Measurements from ENCODE around the gene APOH. TPM values are rescaled to one million over a fixed set of nuclear protein-coding genes. Genes with fewer than 3 reads are reported as not detected.
A peak's percentile ranks its signal among the peaks of the same experiment; 100 is the strongest.

APOH gene
- total and polyA plus RNA-seq, 2 of the 13 experiments (the other 11 are each of a cell fraction or from before 2014, with no cell fraction given): 4,846 to 5,748 TPM

DNA sequence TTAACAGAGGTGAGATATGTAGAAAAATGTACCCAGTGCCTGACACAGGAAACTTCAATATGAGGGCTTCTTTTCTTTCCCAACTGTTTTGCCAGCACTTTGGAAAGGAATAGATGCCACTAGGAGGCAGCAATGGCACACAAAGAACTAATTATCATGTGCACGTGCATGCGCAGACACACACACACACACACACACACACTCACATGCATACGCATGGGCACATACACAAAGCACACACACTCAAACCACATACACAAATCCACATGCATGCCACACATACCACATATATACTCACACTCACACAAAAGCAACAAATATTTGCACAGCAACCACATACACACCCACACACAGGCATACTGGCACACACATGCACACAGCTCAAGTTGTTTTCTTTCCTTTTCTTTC, 28.5 kb downstream of the APOH start (continued):
- TF ChIP-seq NFYB (CRISPR knock-in tag; IDR thresholded peaks at IDR 0.05) (no peak), NFIC (IDR thresholded peaks at IDR 0.05; ENCODE audit: low read length) (no peak), DMAP1 (CRISPR knock-in tag; IDR thresholded peaks at IDR 0.05) (peak; percentile 54; the same call in 1 of the 2 replicates), ZKSCAN1 (IDR thresholded peaks at IDR 0.05; ENCODE audit: low read length) (no peak), KAT8 (CRISPR knock-in tag; IDR thresholded peaks at IDR 0.05) (peak; percentile 63; the same call in 1 of the 2 replicates), ZNF678 (CRISPR knock-in tag; IDR thresholded peaks at IDR 0.05) (no peak), DR1 (CRISPR knock-in tag; IDR thresholded peaks at IDR 0.05) (no peak), HDAC1 (CRISPR knock-in tag; IDR thresholded peaks at IDR 0.05) (no peak), GRHL1 (CRISPR knock-in tag; conservative IDR thresholded peaks at IDR 0.05) (no peak), GABPB1 (CRISPR knock-in tag; IDR thresholded peaks at IDR 0.05) (no peak), ZNF704 (CRISPR knock-in tag; IDR thresholded peaks at IDR 0.05; ENCODE audit: borderline replicate concordance) (no peak), PAWR (CRISPR knock-in tag; IDR thresholded peaks at IDR 0.05; ENCODE audit: borderline replicate concordance) (no peak), NR0B2 (CRISPR knock-in tag; IDR thresholded peaks at IDR 0.05) (0 out of 2 replicates have a peak, but pooled peaks have one; percentile 34), KAT2B (IDR thresholded peaks at IDR 0.05; ENCODE audit: borderline replicate concordance, low read depth, low read length) (no peak), SALL1 (CRISPR knock-in tag; IDR thresholded peaks at IDR 0.05) (peak; percentile 83)
- TF ChIP-seq, protein P1, sequence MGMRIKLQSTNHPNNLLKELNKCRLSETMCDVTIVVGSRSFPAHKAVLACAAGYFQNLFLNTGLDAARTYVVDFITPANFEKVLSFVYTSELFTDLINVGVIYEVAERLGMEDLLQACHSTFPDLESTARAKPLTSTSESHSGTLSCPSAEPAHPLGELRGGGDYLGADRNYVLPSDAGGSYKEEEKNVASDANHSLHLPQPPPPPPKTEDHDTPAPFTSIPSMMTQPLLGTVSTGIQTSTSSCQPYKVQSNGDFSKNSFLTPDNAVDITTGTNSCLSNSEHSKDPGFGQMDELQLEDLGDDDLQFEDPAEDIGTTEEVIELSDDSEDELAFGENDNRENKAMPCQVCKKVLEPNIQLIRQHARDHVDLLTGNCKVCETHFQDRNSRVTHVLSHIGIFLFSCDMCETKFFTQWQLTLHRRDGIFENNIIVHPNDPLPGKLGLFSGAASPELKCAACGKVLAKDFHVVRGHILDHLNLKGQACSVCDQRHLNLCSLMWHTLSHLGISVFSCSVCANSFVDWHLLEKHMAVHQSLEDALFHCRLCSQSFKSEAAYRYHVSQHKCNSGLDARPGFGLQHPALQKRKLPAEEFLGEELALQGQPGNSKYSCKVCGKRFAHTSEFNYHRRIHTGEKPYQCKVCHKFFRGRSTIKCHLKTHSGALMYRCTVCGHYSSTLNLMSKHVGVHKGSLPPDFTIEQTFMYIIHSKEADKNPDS (CRISPR knock-in tag; IDR thresholded peaks at IDR 0.05): no peak
- TF ChIP-seq, protein P2, sequence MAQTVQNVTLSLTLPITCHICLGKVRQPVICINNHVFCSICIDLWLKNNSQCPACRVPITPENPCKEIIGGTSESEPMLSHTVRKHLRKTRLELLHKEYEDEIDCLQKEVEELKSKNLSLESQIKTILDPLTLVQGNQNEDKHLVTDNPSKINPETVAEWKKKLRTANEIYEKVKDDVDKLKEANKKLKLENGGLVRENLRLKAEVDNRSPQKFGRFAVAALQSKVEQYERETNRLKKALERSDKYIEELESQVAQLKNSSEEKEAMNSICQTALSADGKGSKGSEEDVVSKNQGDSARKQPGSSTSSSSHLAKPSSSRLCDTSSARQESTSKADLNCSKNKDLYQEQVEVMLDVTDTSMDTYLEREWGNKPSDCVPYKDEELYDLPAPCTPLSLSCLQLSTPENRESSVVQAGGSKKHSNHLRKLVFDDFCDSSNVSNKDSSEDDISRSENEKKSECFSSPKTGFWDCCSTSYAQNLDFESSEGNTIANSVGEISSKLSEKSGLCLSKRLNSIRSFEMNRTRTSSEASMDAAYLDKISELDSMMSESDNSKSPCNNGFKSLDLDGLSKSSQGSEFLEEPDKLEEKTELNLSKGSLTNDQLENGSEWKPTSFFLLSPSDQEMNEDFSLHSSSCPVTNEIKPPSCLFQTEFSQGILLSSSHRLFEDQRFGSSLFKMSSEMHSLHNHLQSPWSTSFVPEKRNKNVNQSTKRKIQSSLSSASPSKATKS (CRISPR knock-in tag; IDR thresholded peaks at IDR 0.05): no peak
- TF ChIP-seq, protein P3, sequence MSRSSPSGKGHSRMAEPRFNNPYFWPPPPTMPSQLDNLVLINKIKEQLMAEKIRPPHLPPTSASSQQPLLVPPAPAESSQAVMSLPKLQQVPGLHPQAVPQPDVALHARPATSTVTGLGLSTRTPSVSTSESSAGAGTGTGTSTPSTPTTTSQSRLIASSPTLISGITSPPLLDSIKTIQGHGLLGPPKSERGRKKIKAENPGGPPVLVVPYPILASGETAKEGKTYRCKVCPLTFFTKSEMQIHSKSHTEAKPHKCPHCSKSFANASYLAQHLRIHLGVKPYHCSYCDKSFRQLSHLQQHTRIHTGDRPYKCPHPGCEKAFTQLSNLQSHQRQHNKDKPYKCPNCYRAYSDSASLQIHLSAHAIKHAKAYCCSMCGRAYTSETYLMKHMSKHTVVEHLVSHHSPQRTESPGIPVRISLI (CRISPR knock-in tag; IDR thresholded peaks at IDR 0.05; ENCODE audit: borderline replicate concordance): 0 out of 2 replicates have a peak, but pooled peaks have one; percentile 39
- TF ChIP-seq, protein P4, sequence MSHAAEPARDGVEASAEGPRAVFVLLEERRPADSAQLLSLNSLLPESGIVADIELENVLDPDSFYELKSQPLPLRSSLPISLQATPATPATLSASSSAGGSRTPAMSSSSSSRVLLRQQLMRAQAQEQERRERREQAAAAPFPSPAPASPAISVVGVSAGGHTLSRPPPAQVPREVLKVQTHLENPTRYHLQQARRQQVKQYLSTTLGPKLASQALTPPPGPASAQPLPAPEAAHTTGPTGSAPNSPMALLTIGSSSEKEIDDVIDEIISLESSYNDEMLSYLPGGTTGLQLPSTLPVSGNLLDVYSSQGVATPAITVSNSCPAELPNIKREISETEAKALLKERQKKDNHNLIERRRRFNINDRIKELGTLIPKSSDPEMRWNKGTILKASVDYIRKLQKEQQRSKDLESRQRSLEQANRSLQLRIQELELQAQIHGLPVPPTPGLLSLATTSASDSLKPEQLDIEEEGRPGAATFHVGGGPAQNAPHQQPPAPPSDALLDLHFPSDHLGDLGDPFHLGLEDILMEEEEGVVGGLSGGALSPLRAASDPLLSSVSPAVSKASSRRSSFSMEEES (CRISPR knock-in tag; IDR thresholded peaks at IDR 0.05): 0 out of 2 replicates have a peak, but pooled peaks have one; percentile 42

All from HepG2 (cell line).